ENCODE results near the gene OR5B17. TPM values are rescaled to one million over a fixed set of nuclear protein-coding genes. Genes with fewer than 3 reads are reported as not detected.

OR5B17 gene
- total and polyA plus RNA-seq, 5 donors: not detected

DNA sequence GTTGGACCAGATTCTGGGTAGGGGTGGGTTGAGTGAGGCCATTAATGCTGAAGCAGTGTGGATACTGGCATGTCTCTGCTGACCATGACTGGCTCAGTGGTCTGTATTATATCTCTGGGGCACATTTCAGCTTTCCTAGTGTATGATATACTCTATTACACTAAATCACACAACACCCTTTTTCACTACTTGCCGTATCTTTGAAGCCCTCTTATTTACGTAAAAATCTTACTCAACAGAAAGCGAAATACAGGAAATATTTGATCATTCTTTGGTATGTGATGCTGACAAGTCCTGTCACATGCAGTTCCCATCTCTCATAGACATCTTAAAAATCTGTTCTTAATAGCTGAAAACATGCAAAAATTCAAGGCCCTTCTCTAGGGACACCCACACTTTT, 40.3 kb downstream of the OR5B17 start:
- no peaks in the 10 kb centered on the region for H3K4me1 ChIP-seq (ENCODE audit: control insufficient read depth, insufficient read depth, low read length)
- 41% methylated on average over 3 of the region's 3 CpGs for WGBS
- H3K27ac ChIP-seq (ENCODE audit: low read length): no peak overlapping the region
- DNase-seq (no peak), ATAC-seq (no peak)
- H3K9me3 ChIP-seq (ENCODE audit: control insufficient read depth, low read length): no peaks in the 10 kb centered on the region
- intact Hi-C loops (cut with DNase I): no loop called here
- no peaks in the 10 kb centered on the region for H3K27me3 ChIP-seq (ENCODE audit: control insufficient read depth, insufficient read depth)
- no peak overlapping the region for H3K4me3 ChIP-seq (ENCODE audit: low read length)

DNA sequence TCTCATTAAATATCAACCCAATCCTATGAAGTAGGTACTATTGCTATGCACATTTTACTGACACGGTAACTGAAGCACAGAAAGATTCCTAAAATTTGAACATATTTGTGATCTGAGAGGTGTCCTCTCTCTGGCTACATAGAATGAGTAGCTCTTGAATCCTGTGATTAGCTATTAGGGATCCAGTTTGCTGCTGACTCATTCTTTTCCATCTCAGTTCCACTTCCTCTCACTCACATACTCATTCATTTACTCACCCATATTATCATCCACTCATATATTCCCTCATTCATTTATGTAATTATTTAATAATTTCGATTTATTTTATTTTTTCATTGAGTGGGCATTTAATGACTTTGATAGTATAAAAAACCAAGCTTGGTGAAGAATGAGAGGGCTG, 42.7 kb downstream of the OR5B17 start:
- DNase-seq (no peak), ATAC-seq (no peak)
- WGBS: 72% methylated on average over 2 of the region's 2 CpGs
- no peak overlapping the region for H3K27ac ChIP-seq (ENCODE audit: low read length)
- H3K4me3 ChIP-seq (ENCODE audit: low read length): no peak overlapping the region
- H3K4me1 ChIP-seq (ENCODE audit: control insufficient read depth, insufficient read depth, low read length): no peaks in the 10 kb centered on the region
- H3K27me3 ChIP-seq (ENCODE audit: control insufficient read depth, insufficient read depth): no peaks in the 10 kb centered on the region
- H3K9me3 ChIP-seq (ENCODE audit: control insufficient read depth, low read length): no peaks in the 10 kb centered on the region
- intact Hi-C loops (cut with DNase I): no loop called here

Other genes with a start within 250 kb of the OR5B17 start
- gene OR9I1, start 233.5 kb downstream of the OR5B17 start, total RNA-seq: not detected
- not detected for gene OR9I1, start 233.5 kb downstream of the OR5B17 start, polyA plus RNA-seq
- gene OR9Q2, start 170.0 kb downstream of the OR5B17 start, total RNA-seq: not detected
- not detected for gene OR9Q2, start 170.0 kb downstream of the OR5B17 start, polyA plus RNA-seq
- not detected for gene OR1S2, start 154.9 kb downstream of the OR5B17 start, total RNA-seq
- not detected for gene OR1S2, start 154.9 kb downstream of the OR5B17 start, polyA plus RNA-seq
- gene OR1S1, start 146.3 kb downstream of the OR5B17 start, total RNA-seq: not detected
- gene OR1S1, start 146.3 kb downstream of the OR5B17 start, polyA plus RNA-seq: not detected
- not detected for gene OR10Q1, start 130.2 kb downstream of the OR5B17 start, total RNA-seq
- gene OR10Q1, start 130.2 kb downstream of the OR5B17 start, polyA plus RNA-seq: not detected
- gene OR10W1, start 90.8 kb downstream of the OR5B17 start, total RNA-seq: not detected
- gene OR10W1, start 90.8 kb downstream of the OR5B17 start, polyA plus RNA-seq: not detected
- not detected for gene OR5B3, start 47.8 kb upstream of the OR5B17 start, total RNA-seq
- not detected for gene OR5B3, start 47.8 kb upstream of the OR5B17 start, polyA plus RNA-seq
- not detected for gene OR5B2, start 69.1 kb upstream of the OR5B17 start, total RNA-seq
- gene OR5B2, start 69.1 kb upstream of the OR5B17 start, polyA plus RNA-seq: not detected
- gene OR5B12, start 83.2 kb upstream of the OR5B17 start, total RNA-seq: not detected
- gene OR5B12, start 83.2 kb upstream of the OR5B17 start, polyA plus RNA-seq: not detected
- gene OR5B21, start 149.0 kb upstream of the OR5B17 start, total RNA-seq: not detected
- not detected for gene OR5B21, start 149.0 kb upstream of the OR5B17 start, polyA plus RNA-seq
- gene LPXN, start 216.8 kb upstream of the OR5B17 start, total RNA-seq: 1 to 10 TPM; 4.6 to 7.1 (median 6.4) TPM
- 3.0 TPM for gene LPXN, start 216.8 kb upstream of the OR5B17 start, polyA plus RNA-seq
- gene ZFP91, start 220.0 kb upstream of the OR5B17 start, total RNA-seq: 10 to 100 TPM; 53.3 to 60.9 (median 55.8) TPM
- gene ZFP91, start 220.0 kb upstream of the OR5B17 start, polyA plus RNA-seq: 16.7 TPM

Data from right cardiac atrium (tissue), 5 donors.